ENCODE measurements around the gene ZFP90.

The ZFP90 gene

GRCh38 chr16:68596266-68596665 is 57.2 kb downstream of the ZFP90 start:
- DNase-seq, result no peak
- Histone ChIP-seq H3K4me3 (ENCODE audit: low read depth, low read length) (no peak overlapping the region), H3K36me3 (no peaks in the 10 kb centered on the region), H3K27ac (no peak overlapping the region), H3K27me3 (ENCODE audit: insufficient read depth, low read depth, severe bottlenecking) (no peaks in the 10 kb centered on the region), H3K9me3 (ENCODE audit: severe bottlenecking) (no peaks in the 10 kb centered on the region)
- TF ChIP-seq CTCF (IDR thresholded peaks at IDR 0.05; ENCODE audit: low read depth, low read length), result no peak

- no peaks in the 10 kb centered on the region for H3K27me3 ChIP-seq (ENCODE audit: insufficient read depth, low read depth, severe bottlenecking)
- no peak overlapping the region for H3K27ac ChIP-seq
- no peak overlapping the region for H3K4me3 ChIP-seq (ENCODE audit: low read depth, low read length)
- DNase-seq, result no peak
- no peaks in the 10 kb centered on the region for H3K9me3 ChIP-seq (ENCODE audit: severe bottlenecking)
- TF ChIP-seq CTCF (IDR thresholded peaks at IDR 0.05; ENCODE audit: low read depth, low read length), result no peak
- H3K36me3 ChIP-seq, result no peaks in the 10 kb centered on the region
These were observed 60.5 kb downstream of the ZFP90 start for GRCh38 chr16:68599586-68599985.

GRCh38 chr16:68605746-68606145 is 66.7 kb downstream of the ZFP90 start:
- Histone ChIP-seq H3K4me3 (ENCODE audit: low read depth, low read length) (no peak overlapping the region), H3K27me3 (ENCODE audit: insufficient read depth, low read depth, severe bottlenecking) (no peaks in the 10 kb centered on the region), H3K27ac (no peak overlapping the region), H3K9me3 (ENCODE audit: severe bottlenecking) (no peaks in the 10 kb centered on the region), H3K36me3 (no peaks in the 10 kb centered on the region)
- no peak for DNase-seq
- no peak for TF ChIP-seq CTCF (IDR thresholded peaks at IDR 0.05; ENCODE audit: low read depth, low read length)

GRCh38 chr16:68607443-68607842 is 68.4 kb downstream of the ZFP90 start:
- Histone ChIP-seq H3K9me3 (ENCODE audit: severe bottlenecking) (no peaks in the 10 kb centered on the region), H3K36me3 (no peaks in the 10 kb centered on the region), H3K27me3 (ENCODE audit: insufficient read depth, low read depth, severe bottlenecking) (no peaks in the 10 kb centered on the region), H3K4me3 (ENCODE audit: low read depth, low read length) (no peak overlapping the region), H3K27ac (no peak overlapping the region)
- no peak for DNase-seq
- TF ChIP-seq CTCF (IDR thresholded peaks at IDR 0.05; ENCODE audit: low read depth, low read length), result no peak

- DNase-seq, result no peak
- no peak overlapping the region for H3K27ac ChIP-seq
- no peaks in the 10 kb centered on the region for H3K9me3 ChIP-seq (ENCODE audit: severe bottlenecking)
- TF ChIP-seq CTCF (IDR thresholded peaks at IDR 0.05; ENCODE audit: low read depth, low read length), result no peak
- no peak overlapping the region for H3K4me3 ChIP-seq (ENCODE audit: low read depth, low read length)
- H3K27me3 ChIP-seq (ENCODE audit: insufficient read depth, low read depth, severe bottlenecking), result no peaks in the 10 kb centered on the region
- no peaks in the 10 kb centered on the region for H3K36me3 ChIP-seq
These were observed 69.2 kb downstream of the ZFP90 start for GRCh38 chr16:68608330-68608729.

- Histone ChIP-seq H3K4me3 (ENCODE audit: low read depth, low read length) (no peak overlapping the region), H3K9me3 (ENCODE audit: severe bottlenecking) (peaks cover 6% of the 10 kb centered on the region), H3K27ac (no peak overlapping the region), H3K27me3 (ENCODE audit: insufficient read depth, low read depth, severe bottlenecking) (no peaks in the 10 kb centered on the region), H3K36me3 (no peaks in the 10 kb centered on the region)
- no peak for TF ChIP-seq CTCF (IDR thresholded peaks at IDR 0.05; ENCODE audit: low read depth, low read length)
- DNase-seq, result no peak
These were observed 73.9 kb downstream of the ZFP90 start for GRCh38 chr16:68612996-68613395.

All from WERI-Rb-1 (cell line).